EH (cell line): Measurements from ENCODE around the gene ECE1.

Experiments
- DNase-seq: peaks from one replicate; pipeline ENCODE4 v3.0.0-alpha.2; 2015; ENCODE audit warnings: low read depth

The ECE1 gene

GRCh38 chr1:21267191-21268077, 22.8 kb downstream of the ECE1 start:
- no peak for DNase-seq

GRCh38 chr1:21266119-21266774, 24.0 kb downstream of the ECE1 start:
- DNase-seq = no peak

- no peak for DNase-seq
Observed at GRCh38 chr1:21265644-21266043, 24.6 kb downstream of the ECE1 start.

- peak; percentile 79 for DNase-seq
Observed at GRCh38 chr1:21264898-21265297, 25.4 kb downstream of the ECE1 start.

- DNase-seq = no peak
Observed at GRCh38 chr1:21263653-21264225, 26.5 kb downstream of the ECE1 start.

GRCh38 chr1:21263052-21263429, 27.2 kb downstream of the ECE1 start:
- no peak for DNase-seq

- peak; percentile 92 for DNase-seq
Observed at GRCh38 chr1:21262293-21263051, 27.8 kb downstream of the ECE1 start.

GRCh38 chr1:21261551-21262292, 28.5 kb downstream of the ECE1 start:
- peak; percentile 99 for DNase-seq

- DNase-seq = peak; percentile 39
Observed at GRCh38 chr1:21260405-21261125, 29.7 kb downstream of the ECE1 start.

GRCh38 chr1:21259316-21260076, 30.8 kb downstream of the ECE1 start:
- DNase-seq = no peak

- DNase-seq = no peak
Observed at GRCh38 chr1:21258331-21259134, 31.7 kb downstream of the ECE1 start.

GRCh38 chr1:21257431-21258135, 32.7 kb downstream of the ECE1 start:
- no peak for DNase-seq

- DNase-seq = no peak
Observed at GRCh38 chr1:21256776-21257175, 33.5 kb downstream of the ECE1 start.

GRCh38 chr1:21255943-21256320, 34.3 kb downstream of the ECE1 start:
- DNase-seq = no peak

GRCh38 chr1:21255284-21255942, 34.9 kb downstream of the ECE1 start:
- DNase-seq = peak; percentile 87

- DNase-seq = no peak
Observed at GRCh38 chr1:21254335-21254951, 35.8 kb downstream of the ECE1 start.

GRCh38 chr1:21251773-21252471, 38.3 kb downstream of the ECE1 start:
- DNase-seq = peak; percentile 94
